ENCODE data around the gene SLC2A11. TPM values are rescaled to one million over a fixed set of nuclear protein-coding genes. Genes with fewer than 3 reads are reported as not detected.

Gene SLC2A11
- total RNA-seq, 1 experiment from 2014 or later: 9.4 TPM

DNA sequence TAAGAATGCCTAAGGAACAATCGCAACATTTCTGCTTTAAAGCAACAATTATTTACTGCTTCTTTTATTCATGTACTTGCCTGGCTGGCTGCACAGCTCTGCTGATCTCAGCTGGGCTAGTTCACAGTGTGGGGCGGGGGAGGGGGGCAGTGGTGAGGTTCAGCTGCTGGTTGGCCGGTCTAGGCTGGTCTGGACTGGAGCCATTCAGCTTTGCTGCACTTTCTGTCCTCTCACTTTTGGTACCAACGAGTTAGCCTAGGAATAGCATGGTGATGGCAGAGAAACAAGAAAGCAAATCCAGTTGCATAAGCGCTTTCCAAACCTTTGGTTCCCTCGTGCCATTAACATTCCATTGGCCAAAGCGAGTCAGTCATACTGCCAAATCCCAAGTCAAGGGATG, 20.5 kb downstream of the SLC2A11 start:
- no peaks in the 10 kb centered on the region for H3K4me1 ChIP-seq (ENCODE audit: insufficient read depth, low read length)
- ChIA-PET POLR2A (ENCODE audit: unreplicated experiment) (no interaction called here), CTCF (no interaction called here)
- no peak overlapping the region for H3K9ac ChIP-seq (ENCODE audit: low read length)
- no peaks in the 10 kb centered on the region for H3K9me2 ChIP-seq (replicated peaks; ENCODE audit: low read length)
- no peak for DNase-seq
- no peaks in the 10 kb centered on the region for H3K9me3 ChIP-seq (ENCODE audit: low read length)
- TF ChIP-seq, protein P1, sequence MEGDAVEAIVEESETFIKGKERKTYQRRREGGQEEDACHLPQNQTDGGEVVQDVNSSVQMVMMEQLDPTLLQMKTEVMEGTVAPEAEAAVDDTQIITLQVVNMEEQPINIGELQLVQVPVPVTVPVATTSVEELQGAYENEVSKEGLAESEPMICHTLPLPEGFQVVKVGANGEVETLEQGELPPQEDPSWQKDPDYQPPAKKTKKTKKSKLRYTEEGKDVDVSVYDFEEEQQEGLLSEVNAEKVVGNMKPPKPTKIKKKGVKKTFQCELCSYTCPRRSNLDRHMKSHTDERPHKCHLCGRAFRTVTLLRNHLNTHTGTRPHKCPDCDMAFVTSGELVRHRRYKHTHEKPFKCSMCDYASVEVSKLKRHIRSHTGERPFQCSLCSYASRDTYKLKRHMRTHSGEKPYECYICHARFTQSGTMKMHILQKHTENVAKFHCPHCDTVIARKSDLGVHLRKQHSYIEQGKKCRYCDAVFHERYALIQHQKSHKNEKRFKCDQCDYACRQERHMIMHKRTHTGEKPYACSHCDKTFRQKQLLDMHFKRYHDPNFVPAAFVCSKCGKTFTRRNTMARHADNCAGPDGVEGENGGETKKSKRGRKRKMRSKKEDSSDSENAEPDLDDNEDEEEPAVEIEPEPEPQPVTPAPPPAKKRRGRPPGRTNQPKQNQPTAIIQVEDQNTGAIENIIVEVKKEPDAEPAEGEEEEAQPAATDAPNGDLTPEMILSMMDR (conservative IDR thresholded peaks at IDR 0.05; ENCODE audit: low read depth, low read length): no peak
- no peak for TF ChIP-seq EZH2 (IDR thresholded peaks at IDR 0.05; ENCODE audit: low read length, unreplicated experiment)
- TF ChIP-seq EZH2phosphoT487 (IDR thresholded peaks at IDR 0.05; ENCODE audit: borderline replicate concordance, low read length): no peak
- no peak for ATAC-seq
- no peak overlapping the region for H3K4me3 ChIP-seq (ENCODE audit: low read length)
- no peak overlapping the region for H3K4me2 ChIP-seq (ENCODE audit: low read length)
- H3K79me2 ChIP-seq (ENCODE audit: low read length): no peaks in the 10 kb centered on the region
- H3F3A ChIP-seq (ENCODE audit: low read length, unreplicated experiment): no peaks in the 10 kb centered on the region
- H3K36me3 ChIP-seq (ENCODE audit: low read depth, low read length): no peaks in the 10 kb centered on the region
- H2AFZ ChIP-seq (ENCODE audit: low read length): no peak overlapping the region
- intact Hi-C loops (cut with micrococcal nuclease): no loop called here
- no TSS peak for BruUV-seq (replicated peaks)
- no peak overlapping the region for H3K27ac ChIP-seq (ENCODE audit: low read length)
- H4K20me1 ChIP-seq (ENCODE audit: low read length): no peaks in the 10 kb centered on the region
- no peaks in the 10 kb centered on the region for H3K27me3 ChIP-seq (ENCODE audit: low read length)

DNA sequence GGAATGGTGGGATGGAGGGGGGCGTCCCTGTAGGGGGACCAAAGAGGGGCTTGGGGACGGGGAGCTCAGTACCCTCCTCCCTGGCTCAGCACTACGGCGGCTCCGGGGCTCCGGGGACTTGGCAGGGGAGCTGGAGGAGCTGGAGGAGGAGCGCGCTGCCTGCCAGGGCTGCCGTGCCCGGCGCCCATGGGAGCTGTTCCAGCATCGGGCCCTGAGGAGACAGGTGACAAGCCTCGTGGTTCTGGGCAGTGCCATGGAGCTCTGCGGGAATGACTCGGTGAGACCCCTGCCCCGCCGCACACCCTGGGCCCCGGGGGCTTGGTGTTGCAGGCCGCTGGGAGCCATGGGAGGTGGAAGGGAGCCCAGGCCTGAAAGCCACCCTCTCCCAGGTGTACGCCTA, 24.7 kb downstream of the SLC2A11 start:
- no peak overlapping the region for H3K4me2 ChIP-seq (ENCODE audit: low read length)
- H3F3A ChIP-seq (ENCODE audit: low read length, unreplicated experiment): no peaks in the 10 kb centered on the region
- CTCF ChIA-PET: no interaction called here
- H2AFZ ChIP-seq (ENCODE audit: low read length): no peak overlapping the region
- ATAC-seq: no peak
- H3K4me1 ChIP-seq (ENCODE audit: insufficient read depth, low read length): no peaks in the 10 kb centered on the region
- H4K20me1 ChIP-seq (ENCODE audit: low read length): no peaks in the 10 kb centered on the region
- no peaks in the 10 kb centered on the region for H3K9me3 ChIP-seq (ENCODE audit: low read length)
- TF ChIP-seq, protein P1 (conservative IDR thresholded peaks at IDR 0.05; ENCODE audit: low read depth, low read length): no peak
- TF ChIP-seq EZH2 (IDR thresholded peaks at IDR 0.05; ENCODE audit: low read length, unreplicated experiment): no peak
- no peak for TF ChIP-seq EZH2phosphoT487 (IDR thresholded peaks at IDR 0.05; ENCODE audit: borderline replicate concordance, low read length)
- intact Hi-C loops (cut with micrococcal nuclease): no loop called here
- no peaks in the 10 kb centered on the region for H3K79me2 ChIP-seq (ENCODE audit: low read length)
- no peaks in the 10 kb centered on the region for H3K36me3 ChIP-seq (ENCODE audit: low read depth, low read length)
- H3K27me3 ChIP-seq (ENCODE audit: low read length): no peaks in the 10 kb centered on the region
- H3K9ac ChIP-seq (ENCODE audit: low read length): no peak overlapping the region
- no peak overlapping the region for H3K27ac ChIP-seq (ENCODE audit: low read length)
- no peak overlapping the region for H3K4me3 ChIP-seq (ENCODE audit: low read length)
- H3K9me2 ChIP-seq (replicated peaks; ENCODE audit: low read length): no peaks in the 10 kb centered on the region
- no peak for DNase-seq
- POLR2A ChIA-PET (ENCODE audit: unreplicated experiment): no interaction called here
- BruUV-seq (replicated peaks): no TSS peak

DNA sequence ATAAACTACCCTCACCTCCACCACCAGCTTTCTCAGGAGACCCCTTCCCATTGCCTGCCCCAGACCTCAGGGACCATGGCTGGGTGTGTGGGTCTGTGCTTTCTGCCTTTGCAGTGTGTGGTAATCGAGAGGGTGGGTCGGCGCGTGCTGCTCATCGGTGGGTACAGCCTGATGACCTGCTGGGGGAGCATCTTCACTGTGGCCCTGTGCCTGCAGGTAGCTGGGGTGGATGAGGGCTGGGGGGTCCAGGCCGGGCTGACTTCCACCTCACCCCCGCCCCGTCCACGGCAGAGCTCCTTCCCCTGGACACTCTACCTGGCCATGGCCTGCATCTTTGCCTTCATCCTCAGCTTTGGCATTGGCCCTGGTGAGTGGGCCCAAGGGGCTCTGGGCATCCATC, 26.0 kb downstream of the SLC2A11 start:
- Histone ChIP-seq H2AFZ (ENCODE audit: low read length) (no peak overlapping the region), H3K4me2 (ENCODE audit: low read length) (no peak overlapping the region), H4K20me1 (ENCODE audit: low read length) (no peaks in the 10 kb centered on the region), H3K27me3 (ENCODE audit: low read length) (no peaks in the 10 kb centered on the region), H3K9ac (ENCODE audit: low read length) (no peak overlapping the region), H3K36me3 (ENCODE audit: low read depth, low read length) (no peaks in the 10 kb centered on the region), H3K9me2 (replicated peaks; ENCODE audit: low read length) (no peaks in the 10 kb centered on the region), H3F3A (ENCODE audit: low read length, unreplicated experiment) (no peaks in the 10 kb centered on the region), H3K4me3 (ENCODE audit: low read length) (no peak overlapping the region), H3K79me2 (ENCODE audit: low read length) (no peaks in the 10 kb centered on the region), H3K27ac (ENCODE audit: low read length) (no peak overlapping the region), H3K9me3 (ENCODE audit: low read length) (no peaks in the 10 kb centered on the region), H3K4me1 (ENCODE audit: insufficient read depth, low read length) (peaks cover 9% of the 10 kb centered on the region)
- TF ChIP-seq EZH2phosphoT487 (IDR thresholded peaks at IDR 0.05; ENCODE audit: borderline replicate concordance, low read length): no peak
- TF ChIP-seq EZH2 (IDR thresholded peaks at IDR 0.05; ENCODE audit: low read length, unreplicated experiment): no peak
- TF ChIP-seq, protein P1 (conservative IDR thresholded peaks at IDR 0.05; ENCODE audit: low read depth, low read length): no peak
- BruUV-seq (replicated peaks): no TSS peak
- no peak for DNase-seq
- intact Hi-C loops (cut with micrococcal nuclease): no loop called here
- CTCF ChIA-PET: no interaction called here
- no peak for ATAC-seq
- POLR2A ChIA-PET (ENCODE audit: unreplicated experiment): no interaction called here
